ENCODE data around the gene SYMPK. TPM values are rescaled to one million over a fixed set of nuclear protein-coding genes. Genes with fewer than 3 reads are reported as not detected.

The SYMPK gene
- total RNA-seq, 1 donor: 42.0 TPM

DNA sequence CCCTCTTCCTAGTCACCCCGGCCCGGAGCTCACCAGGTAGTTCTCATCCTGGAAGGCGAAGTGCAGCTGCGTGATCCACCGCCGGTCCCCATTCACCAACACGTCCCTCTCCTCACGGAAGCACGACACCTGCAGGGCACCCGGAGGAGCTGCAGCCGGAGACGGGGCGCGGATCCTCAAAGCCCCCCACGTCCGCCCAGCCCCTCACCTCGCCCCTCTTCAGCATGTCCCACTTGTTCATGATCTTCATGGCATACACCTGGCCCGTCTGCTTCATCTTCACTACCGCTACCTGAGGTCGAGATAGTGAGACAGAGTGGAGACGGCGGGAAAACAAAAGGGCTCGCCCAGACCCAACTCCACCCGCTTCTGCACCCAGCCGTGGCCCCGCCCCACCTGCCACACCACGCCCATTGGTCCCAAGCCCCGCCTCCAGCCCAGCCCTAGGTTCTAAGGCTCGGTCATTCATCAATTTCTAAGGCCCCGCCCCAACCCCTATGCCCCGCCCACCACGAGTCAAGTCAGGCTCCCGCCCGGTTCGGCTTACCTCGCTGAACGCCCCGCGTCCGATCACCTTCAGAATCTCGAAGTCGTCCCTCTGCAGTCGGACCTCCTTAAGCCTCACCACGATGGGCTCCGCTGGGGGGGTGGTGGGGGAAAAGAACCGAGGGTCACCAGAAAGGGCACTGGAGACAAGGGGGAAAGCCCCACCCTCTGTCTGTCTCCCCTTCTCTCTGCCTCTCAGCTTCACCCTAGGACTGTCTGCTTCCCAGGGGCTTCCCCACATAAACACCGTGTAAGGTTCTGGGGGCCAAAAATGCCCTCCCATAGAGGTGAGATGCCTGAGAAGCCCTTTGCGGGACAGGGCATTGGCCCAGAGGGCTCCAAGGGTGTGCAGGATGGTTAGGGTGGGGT is 83.5 kb downstream of the SYMPK start:
- Histone ChIP-seq H3K27me3 (ENCODE audit: insufficient read depth, low read length) (no peaks in the 10 kb centered on the region), H3K36me3 (ENCODE audit: insufficient read depth, low read length) (peaks cover 33% of the 10 kb centered on the region), H3K4me3 (ENCODE audit: insufficient read depth, low read length) (no peak overlapping the region), H3K79me2 (ENCODE audit: insufficient read depth, low read length) (peaks cover 27% of the 10 kb centered on the region), H3K4me2 (ENCODE audit: insufficient read depth, low read length) (no peak overlapping the region), H3K27ac (ENCODE audit: low read depth, low read length) (no peak overlapping the region), H3K4me1 (ENCODE audit: insufficient read depth, low read length) (peaks cover 32% of the 10 kb centered on the region), H3K9me3 (ENCODE audit: low read depth, low read length) (no peaks in the 10 kb centered on the region), H4K20me1 (ENCODE audit: insufficient read depth, low read length) (peaks cover 36% of the 10 kb centered on the region), H2AFZ (ENCODE audit: low read length) (no peak overlapping the region)
- peak; percentile 95 for DNase-seq (ENCODE audit: insufficient read length, low spot score, missing footprints)
- TF ChIP-seq, protein P1, sequence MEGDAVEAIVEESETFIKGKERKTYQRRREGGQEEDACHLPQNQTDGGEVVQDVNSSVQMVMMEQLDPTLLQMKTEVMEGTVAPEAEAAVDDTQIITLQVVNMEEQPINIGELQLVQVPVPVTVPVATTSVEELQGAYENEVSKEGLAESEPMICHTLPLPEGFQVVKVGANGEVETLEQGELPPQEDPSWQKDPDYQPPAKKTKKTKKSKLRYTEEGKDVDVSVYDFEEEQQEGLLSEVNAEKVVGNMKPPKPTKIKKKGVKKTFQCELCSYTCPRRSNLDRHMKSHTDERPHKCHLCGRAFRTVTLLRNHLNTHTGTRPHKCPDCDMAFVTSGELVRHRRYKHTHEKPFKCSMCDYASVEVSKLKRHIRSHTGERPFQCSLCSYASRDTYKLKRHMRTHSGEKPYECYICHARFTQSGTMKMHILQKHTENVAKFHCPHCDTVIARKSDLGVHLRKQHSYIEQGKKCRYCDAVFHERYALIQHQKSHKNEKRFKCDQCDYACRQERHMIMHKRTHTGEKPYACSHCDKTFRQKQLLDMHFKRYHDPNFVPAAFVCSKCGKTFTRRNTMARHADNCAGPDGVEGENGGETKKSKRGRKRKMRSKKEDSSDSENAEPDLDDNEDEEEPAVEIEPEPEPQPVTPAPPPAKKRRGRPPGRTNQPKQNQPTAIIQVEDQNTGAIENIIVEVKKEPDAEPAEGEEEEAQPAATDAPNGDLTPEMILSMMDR (IDR thresholded peaks at IDR 0.05; ENCODE audit: extremely low read depth, low read depth, low read length): no peak

DNA sequence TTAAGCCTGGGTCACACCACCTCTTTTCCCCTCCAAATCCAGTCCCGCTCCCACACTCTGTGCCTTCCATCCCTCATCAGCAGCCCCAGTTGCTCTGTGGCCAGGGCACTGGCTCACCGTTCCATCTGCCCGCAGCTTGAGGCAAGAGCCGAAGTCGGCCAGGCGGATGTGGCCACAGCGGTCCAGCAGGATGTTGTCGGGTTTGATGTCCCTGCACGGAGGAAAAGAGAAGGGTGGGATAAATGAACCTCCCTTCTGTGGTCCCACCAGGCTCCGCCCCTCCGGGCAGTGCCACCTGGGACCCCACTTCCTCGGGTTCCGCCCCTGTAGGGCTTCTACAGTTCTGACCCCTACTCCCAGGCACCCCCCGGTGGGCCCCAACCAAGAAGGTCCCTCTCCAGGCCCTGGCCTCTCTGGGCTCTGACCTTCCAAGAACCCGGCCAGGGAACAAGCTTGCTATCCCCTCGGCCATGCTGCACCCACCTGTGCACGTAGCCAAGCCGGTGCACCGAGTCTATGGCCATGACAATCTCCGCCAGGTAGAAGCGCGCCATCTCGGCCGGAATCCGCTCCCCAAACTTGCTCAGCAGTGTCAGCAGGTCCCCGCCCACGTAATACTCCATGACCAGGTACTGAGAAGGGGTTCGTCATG is 84.8 kb downstream of the SYMPK start:
- DNase-seq (ENCODE audit: insufficient read length, low spot score, missing footprints): peak; percentile 23
- Histone ChIP-seq H3K79me2 (ENCODE audit: insufficient read depth, low read length) (peaks cover 23% of the 10 kb centered on the region), H3K4me1 (ENCODE audit: insufficient read depth, low read length) (peaks cover 21% of the 10 kb centered on the region)

DNA sequence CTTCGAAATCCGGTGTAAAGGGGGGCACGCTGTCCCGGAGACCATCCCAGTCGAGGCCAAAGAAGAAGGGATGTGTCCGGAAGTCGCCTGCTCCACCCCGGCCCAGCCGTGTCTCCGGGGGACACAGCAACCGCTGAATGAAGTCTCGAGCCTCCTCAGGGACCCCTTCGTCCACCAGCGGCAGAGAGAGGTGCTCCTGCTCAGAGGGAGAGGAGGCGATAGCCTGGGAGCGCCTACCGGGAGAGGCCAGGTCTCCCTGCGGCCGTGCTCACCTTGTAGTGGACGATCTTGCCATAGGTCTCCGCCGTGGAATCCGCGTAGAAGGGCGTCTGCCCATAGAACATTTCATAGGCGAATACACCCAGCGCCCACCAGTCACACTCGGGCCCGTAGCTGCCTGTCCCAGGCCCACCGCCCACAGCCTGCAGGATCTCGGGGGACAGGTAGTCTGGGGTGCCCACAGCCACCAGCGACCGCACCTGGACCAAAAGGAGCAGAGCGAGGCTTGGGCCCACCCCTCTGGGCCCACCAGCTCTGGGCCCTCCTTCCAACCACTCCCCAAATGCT is 85.5 kb downstream of the SYMPK start:
- no peak for DNase-seq (ENCODE audit: insufficient read length, low spot score, missing footprints)
- no peak overlapping the region for H3K27ac ChIP-seq (ENCODE audit: low read depth, low read length)
- peaks cover 36% of the 10 kb centered on the region for H4K20me1 ChIP-seq (ENCODE audit: insufficient read depth, low read length)
- H3K9me3 ChIP-seq (ENCODE audit: low read depth, low read length): no peaks in the 10 kb centered on the region
- H3K4me2 ChIP-seq (ENCODE audit: insufficient read depth, low read length): no peak overlapping the region
- no peak overlapping the region for H2AFZ ChIP-seq (ENCODE audit: low read length)
- H3K4me1 ChIP-seq (ENCODE audit: insufficient read depth, low read length): peaks cover 14% of the 10 kb centered on the region
- TF ChIP-seq, protein P1 (IDR thresholded peaks at IDR 0.05; ENCODE audit: extremely low read depth, low read depth, low read length): no peak
- H3K36me3 ChIP-seq (ENCODE audit: insufficient read depth, low read length): peaks cover 47% of the 10 kb centered on the region
- no peak overlapping the region for H3K4me3 ChIP-seq (ENCODE audit: insufficient read depth, low read length)
- H3K27me3 ChIP-seq (ENCODE audit: insufficient read depth, low read length): no peaks in the 10 kb centered on the region
- peaks cover 23% of the 10 kb centered on the region for H3K79me2 ChIP-seq (ENCODE audit: insufficient read depth, low read length)

More for the DNA sequence above, 84.8 kb downstream of the SYMPK start:
- H2AFZ ChIP-seq (ENCODE audit: low read length): no peak overlapping the region
- no peak overlapping the region for H3K4me3 ChIP-seq (ENCODE audit: insufficient read depth, low read length)
- TF ChIP-seq, protein P1 (IDR thresholded peaks at IDR 0.05; ENCODE audit: extremely low read depth, low read depth, low read length): no peak
- H3K27me3 ChIP-seq (ENCODE audit: insufficient read depth, low read length): no peaks in the 10 kb centered on the region
- H3K9me3 ChIP-seq (ENCODE audit: low read depth, low read length): no peaks in the 10 kb centered on the region
- peaks cover 36% of the 10 kb centered on the region for H4K20me1 ChIP-seq (ENCODE audit: insufficient read depth, low read length)
- H3K36me3 ChIP-seq (ENCODE audit: insufficient read depth, low read length): peaks cover 41% of the 10 kb centered on the region
- no peak overlapping the region for H3K4me2 ChIP-seq (ENCODE audit: insufficient read depth, low read length)
- H3K27ac ChIP-seq (ENCODE audit: low read depth, low read length): no peak overlapping the region

DNA sequence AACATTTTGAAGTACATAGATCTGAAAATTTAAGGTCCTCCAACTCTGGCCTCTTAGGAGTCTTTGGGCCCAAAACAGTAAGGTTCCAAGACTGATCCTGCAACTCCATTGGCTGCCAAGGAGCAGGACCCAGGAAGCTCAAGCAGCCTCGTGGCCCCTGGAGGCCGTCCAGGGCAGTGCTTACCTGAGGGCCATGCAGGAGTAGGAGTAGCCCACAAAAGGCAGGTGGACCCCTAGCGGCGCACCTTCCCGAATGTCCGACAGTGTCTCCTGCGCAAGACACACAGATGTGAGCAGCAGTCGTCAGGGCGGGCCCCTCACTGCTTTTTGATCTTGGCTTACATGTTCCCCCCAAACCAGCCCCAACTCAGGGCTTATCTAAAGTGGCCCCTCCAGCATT is 88.2 kb downstream of the SYMPK start:
- peak; percentile 45 for DNase-seq (ENCODE audit: insufficient read length, low spot score, missing footprints)
- Histone ChIP-seq H3K4me3 (ENCODE audit: insufficient read depth, low read length) (no peak overlapping the region), H3K27ac (ENCODE audit: low read depth, low read length) (no peak overlapping the region), H3K9me3 (ENCODE audit: low read depth, low read length) (no peaks in the 10 kb centered on the region), H4K20me1 (ENCODE audit: insufficient read depth, low read length) (peaks cover 26% of the 10 kb centered on the region), H3K36me3 (ENCODE audit: insufficient read depth, low read length) (peaks cover 61% of the 10 kb centered on the region), H3K4me2 (ENCODE audit: insufficient read depth, low read length) (no peak overlapping the region), H2AFZ (ENCODE audit: low read length) (no peak overlapping the region), H3K4me1 (ENCODE audit: insufficient read depth, low read length) (peaks cover 6% of the 10 kb centered on the region), H3K79me2 (ENCODE audit: insufficient read depth, low read length) (no peaks in the 10 kb centered on the region), H3K27me3 (ENCODE audit: insufficient read depth, low read length) (no peaks in the 10 kb centered on the region)
- TF ChIP-seq, protein P1 (IDR thresholded peaks at IDR 0.05; ENCODE audit: extremely low read depth, low read depth, low read length): no peak
